Measurements from ENCODE around the gene PIEZO1. TPM values are rescaled to one million over a fixed set of nuclear protein-coding genes. Genes with fewer than 3 reads are reported as not detected.

Gene PIEZO1
- total and polyA plus RNA-seq, 9 of the 15 experiments (the other 6 are each of a cell fraction or from before 2014, with no cell fraction given), result 3.6 to 432 (median 131) TPM

GRCh38 chr16:88770461-88771293 lies 14.3 kb downstream of the PIEZO1 start (continued):
- TF ChIP-seq ZNF23 (CRISPR knock-in tag; IDR thresholded peaks at IDR 0.05) (no peak), CBX1 (IDR thresholded peaks at IDR 0.05; ENCODE audit: low read depth) (no peak), MXD1 (CRISPR knock-in tag; IDR thresholded peaks at IDR 0.05; ENCODE audit: borderline replicate concordance, poor library complexity, severe bottlenecking) (no peak), ZNF174 (CRISPR knock-in tag; IDR thresholded peaks at IDR 0.05) (no peak), ZKSCAN3 (CRISPR knock-in tag; IDR thresholded peaks at IDR 0.05) (no peak), ZNF253 (CRISPR knock-in tag; conservative IDR thresholded peaks at IDR 0.05) (no peak), CHD7 (IDR thresholded peaks at IDR 0.05; ENCODE audit: low read depth, low read length) (no peak), E2F8 (IDR thresholded peaks at IDR 0.05; ENCODE audit: low read depth, partially characterized antibody) (peak; percentile 49), ZNF511 (CRISPR knock-in tag; IDR thresholded peaks at IDR 0.05) (no peak)
- TF ChIP-seq, protein P1, sequence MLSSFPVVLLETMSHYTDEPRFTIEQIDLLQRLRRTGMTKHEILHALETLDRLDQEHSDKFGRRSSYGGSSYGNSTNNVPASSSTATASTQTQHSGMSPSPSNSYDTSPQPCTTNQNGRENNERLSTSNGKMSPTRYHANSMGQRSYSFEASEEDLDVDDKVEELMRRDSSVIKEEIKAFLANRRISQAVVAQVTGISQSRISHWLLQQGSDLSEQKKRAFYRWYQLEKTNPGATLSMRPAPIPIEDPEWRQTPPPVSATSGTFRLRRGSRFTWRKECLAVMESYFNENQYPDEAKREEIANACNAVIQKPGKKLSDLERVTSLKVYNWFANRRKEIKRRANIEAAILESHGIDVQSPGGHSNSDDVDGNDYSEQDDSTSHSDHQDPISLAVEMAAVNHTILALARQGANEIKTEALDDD (IDR thresholded peaks at IDR 0.05), result no peak; the same call in 1 of the 2 replicates
